ENCODE measurements around the gene PKP3. TPM values are rescaled to one million over a fixed set of nuclear protein-coding genes. Genes with fewer than 3 reads are reported as not detected.

PKP3 gene
- total and polyA plus RNA-seq, 9 of the 15 experiments (the other 6 are each of a cell fraction or from before 2014, with no cell fraction given): 0.11 to 110 (median 30.7) TPM

DNA sequence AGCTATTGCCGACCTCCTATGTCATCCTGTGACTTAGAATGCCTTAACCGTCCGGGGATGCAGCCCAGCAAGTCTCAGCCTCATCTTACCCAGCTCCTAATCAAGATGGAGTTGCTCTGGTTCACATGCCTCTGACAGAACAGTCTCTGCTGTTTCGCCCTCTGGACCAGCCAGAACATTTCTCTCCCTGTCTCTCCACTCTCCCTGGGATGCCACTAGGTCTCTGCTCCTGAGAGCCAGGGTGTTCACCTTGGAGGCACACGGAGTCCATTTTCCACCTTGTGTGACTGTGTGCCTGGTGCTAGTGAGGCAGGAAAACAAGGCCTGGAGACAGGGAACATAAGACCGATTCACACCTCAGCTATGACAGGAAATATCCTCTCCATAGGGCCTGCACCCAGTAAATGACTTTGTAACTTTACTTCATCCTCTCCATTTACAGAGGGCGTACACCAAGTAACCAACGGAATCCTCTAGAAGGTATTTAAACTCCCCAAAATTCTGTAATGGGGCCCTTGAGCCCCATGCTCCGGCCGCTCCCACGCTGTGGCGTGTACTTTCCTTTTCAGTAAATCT lies 41.5 kb upstream of the PKP3 start (continued):
- TF ChIP-seq, protein P1, sequence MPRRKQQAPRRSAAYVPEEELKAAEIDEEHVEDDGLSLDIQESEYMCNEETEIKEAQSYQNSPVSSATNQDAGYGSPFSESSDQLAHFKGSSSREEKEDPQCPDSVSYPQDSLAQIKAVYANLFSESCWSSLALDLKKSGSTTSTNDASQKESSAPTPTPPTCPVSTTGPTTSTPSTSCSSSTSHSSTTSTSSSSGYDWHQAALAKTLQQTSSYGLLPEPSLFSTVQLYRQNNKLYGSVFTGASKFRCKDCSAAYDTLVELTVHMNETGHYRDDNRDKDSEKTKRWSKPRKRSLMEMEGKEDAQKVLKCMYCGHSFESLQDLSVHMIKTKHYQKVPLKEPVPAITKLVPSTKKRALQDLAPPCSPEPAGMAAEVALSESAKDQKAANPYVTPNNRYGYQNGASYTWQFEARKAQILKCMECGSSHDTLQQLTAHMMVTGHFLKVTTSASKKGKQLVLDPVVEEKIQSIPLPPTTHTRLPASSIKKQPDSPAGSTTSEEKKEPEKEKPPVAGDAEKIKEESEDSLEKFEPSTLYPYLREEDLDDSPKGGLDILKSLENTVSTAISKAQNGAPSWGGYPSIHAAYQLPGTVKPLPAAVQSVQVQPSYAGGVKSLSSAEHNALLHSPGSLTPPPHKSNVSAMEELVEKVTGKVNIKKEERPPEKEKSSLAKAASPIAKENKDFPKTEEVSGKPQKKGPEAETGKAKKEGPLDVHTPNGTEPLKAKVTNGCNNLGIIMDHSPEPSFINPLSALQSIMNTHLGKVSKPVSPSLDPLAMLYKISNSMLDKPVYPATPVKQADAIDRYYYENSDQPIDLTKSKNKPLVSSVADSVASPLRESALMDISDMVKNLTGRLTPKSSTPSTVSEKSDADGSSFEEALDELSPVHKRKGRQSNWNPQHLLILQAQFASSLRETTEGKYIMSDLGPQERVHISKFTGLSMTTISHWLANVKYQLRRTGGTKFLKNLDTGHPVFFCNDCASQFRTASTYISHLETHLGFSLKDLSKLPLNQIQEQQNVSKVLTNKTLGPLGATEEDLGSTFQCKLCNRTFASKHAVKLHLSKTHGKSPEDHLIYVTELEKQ (CRISPR knock-in tag; IDR thresholded peaks at IDR 0.05): peak; percentile 95
- TF ChIP-seq, protein P2, sequence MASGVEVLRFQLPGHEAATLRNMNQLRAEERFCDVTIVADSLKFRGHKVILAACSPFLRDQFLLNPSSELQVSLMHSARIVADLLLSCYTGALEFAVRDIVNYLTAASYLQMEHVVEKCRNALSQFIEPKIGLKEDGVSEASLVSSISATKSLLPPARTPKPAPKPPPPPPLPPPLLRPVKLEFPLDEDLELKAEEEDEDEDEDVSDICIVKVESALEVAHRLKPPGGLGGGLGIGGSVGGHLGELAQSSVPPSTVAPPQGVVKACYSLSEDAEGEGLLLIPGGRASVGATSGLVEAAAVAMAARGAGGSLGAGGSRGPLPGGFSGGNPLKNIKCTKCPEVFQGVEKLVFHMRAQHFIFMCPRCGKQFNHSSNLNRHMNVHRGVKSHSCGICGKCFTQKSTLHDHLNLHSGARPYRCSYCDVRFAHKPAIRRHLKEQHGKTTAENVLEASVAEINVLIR (CRISPR knock-in tag; IDR thresholded peaks at IDR 0.05): peak; percentile 83
- TF ChIP-seq NFIX (CRISPR knock-in tag; IDR thresholded peaks at IDR 0.05; ENCODE audit: low read depth) (peak; percentile 72), PHF8 (IDR thresholded peaks at IDR 0.05; ENCODE audit: borderline replicate concordance, low read length) (no peak), SREBF1 (IDR thresholded peaks at IDR 0.05; ENCODE audit: borderline replicate concordance, low read depth, low read length) (no peak), PCBP2 (IDR thresholded peaks at IDR 0.05; ENCODE audit: low read depth, low read length, poor library complexity, severe bottlenecking) (no peak), XRCC3 (IDR thresholded peaks at IDR 0.05) (no peak), BRF1 (IDR thresholded peaks at IDR 0.05; ENCODE audit: borderline replicate concordance, extremely low read depth, insufficient read length) (no peak), LEF1 (IDR thresholded peaks at IDR 0.05) (no peak)
- TF ChIP-seq, protein P3, sequence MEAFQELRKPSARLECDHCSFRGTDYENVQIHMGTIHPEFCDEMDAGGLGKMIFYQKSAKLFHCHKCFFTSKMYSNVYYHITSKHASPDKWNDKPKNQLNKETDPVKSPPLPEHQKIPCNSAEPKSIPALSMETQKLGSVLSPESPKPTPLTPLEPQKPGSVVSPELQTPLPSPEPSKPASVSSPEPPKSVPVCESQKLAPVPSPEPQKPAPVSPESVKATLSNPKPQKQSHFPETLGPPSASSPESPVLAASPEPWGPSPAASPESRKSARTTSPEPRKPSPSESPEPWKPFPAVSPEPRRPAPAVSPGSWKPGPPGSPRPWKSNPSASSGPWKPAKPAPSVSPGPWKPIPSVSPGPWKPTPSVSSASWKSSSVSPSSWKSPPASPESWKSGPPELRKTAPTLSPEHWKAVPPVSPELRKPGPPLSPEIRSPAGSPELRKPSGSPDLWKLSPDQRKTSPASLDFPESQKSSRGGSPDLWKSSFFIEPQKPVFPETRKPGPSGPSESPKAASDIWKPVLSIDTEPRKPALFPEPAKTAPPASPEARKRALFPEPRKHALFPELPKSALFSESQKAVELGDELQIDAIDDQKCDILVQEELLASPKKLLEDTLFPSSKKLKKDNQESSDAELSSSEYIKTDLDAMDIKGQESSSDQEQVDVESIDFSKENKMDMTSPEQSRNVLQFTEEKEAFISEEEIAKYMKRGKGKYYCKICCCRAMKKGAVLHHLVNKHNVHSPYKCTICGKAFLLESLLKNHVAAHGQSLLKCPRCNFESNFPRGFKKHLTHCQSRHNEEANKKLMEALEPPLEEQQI (IDR thresholded peaks at IDR 0.05): no peak
- TF ChIP-seq, protein P4, sequence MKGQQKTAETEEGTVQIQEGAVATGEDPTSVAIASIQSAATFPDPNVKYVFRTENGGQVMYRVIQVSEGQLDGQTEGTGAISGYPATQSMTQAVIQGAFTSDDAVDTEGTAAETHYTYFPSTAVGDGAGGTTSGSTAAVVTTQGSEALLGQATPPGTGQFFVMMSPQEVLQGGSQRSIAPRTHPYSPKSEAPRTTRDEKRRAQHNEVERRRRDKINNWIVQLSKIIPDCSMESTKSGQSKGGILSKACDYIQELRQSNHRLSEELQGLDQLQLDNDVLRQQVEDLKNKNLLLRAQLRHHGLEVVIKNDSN (CRISPR knock-in tag; IDR thresholded peaks at IDR 0.05): no peak
- TF ChIP-seq, protein P5, sequence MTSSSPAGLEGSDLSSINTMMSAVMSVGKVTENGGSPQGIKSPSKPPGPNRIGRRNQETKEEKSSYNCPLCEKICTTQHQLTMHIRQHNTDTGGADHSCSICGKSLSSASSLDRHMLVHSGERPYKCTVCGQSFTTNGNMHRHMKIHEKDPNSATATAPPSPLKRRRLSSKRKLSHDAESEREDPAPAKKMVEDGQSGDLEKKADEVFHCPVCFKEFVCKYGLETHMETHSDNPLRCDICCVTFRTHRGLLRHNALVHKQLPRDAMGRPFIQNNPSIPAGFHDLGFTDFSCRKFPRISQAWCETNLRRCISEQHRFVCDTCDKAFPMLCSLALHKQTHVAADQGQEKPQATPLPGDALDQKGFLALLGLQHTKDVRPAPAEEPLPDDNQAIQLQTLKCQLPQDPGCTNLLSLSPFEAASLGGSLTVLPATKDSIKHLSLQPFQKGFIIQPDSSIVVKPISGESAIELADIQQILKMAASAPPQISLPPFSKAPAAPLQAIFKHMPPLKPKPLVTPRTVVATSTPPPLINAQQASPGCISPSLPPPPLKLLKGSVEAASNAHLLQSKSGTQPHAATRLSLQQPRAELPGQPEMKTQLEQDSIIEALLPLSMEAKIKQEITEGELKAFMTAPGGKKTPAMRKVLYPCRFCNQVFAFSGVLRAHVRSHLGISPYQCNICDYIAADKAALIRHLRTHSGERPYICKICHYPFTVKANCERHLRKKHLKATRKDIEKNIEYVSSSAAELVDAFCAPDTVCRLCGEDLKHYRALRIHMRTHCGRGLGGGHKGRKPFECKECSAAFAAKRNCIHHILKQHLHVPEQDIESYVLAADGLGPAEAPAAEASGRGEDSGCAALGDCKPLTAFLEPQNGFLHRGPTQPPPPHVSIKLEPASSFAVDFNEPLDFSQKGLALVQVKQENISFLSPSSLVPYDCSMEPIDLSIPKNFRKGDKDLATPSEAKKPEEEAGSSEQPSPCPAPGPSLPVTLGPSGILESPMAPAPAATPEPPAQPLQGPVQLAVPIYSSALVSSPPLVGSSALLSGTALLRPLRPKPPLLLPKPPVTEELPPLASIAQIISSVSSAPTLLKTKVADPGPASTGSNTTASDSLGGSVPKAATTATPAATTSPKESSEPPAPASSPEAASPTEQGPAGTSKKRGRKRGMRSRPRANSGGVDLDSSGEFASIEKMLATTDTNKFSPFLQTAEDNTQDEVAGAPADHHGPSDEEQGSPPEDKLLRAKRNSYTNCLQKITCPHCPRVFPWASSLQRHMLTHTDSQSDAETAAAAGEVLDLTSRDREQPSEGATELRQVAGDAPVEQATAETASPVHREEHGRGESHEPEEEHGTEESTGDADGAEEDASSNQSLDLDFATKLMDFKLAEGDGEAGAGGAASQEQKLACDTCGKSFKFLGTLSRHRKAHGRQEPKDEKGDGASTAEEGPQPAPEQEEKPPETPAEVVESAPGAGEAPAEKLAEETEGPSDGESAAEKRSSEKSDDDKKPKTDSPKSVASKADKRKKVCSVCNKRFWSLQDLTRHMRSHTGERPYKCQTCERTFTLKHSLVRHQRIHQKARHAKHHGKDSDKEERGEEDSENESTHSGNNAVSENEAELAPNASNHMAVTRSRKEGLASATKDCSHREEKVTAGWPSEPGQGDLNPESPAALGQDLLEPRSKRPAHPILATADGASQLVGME (CRISPR knock-in tag; IDR thresholded peaks at IDR 0.05): peak; percentile 97

All from K562 (cell line).